ENCODE measurements around the gene CDR2.
A peak's percentile ranks its signal among the peaks of the same experiment; 100 is the strongest.
"Not testable (repeated sequence)": the region's sequence is repeated elsewhere in the genome, so short reads cannot be mapped to it uniquely, and the experiment has no call there.

Gene CDR2

DNA sequence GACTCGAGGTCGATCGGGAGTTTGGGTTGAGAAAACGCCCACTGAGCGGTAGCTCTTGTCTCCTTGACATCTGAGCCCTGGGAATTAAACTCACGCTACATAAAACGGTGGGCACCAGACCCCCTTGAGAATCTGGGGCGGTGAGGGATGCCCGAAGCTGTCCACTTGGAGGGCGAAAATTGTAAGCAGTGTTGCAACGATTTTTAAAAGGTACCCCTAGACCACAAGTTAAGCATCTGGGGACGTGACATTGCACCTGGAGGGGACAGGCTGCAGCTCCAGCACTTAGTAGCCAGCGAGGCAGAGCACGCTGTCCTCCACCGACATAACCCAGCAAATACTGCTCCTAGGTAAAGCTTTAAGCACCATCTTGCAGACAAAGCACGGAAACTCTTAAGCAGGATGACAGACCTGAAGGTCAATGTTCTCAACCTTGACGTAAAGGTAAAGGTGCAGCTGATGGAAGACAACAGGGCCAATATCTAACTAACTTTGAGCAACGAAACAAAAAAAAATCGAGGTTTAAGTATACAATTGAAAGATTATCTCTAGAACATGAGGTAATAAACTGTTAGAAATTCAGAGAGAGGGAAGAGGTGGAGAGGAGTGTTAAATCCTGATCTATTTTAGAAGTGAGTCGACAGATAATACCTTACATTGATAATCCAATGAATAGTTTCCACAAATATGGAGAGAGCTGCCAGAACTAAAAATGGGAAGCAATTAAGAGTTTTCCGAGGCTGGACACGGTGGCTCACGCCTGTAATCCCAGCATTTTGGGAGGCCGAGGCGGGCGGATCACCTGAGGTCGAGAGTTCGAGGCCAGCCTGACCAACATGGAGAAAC is 921 bp upstream of the CDR2 start:
- DNase-seq, result no peak

DNA sequence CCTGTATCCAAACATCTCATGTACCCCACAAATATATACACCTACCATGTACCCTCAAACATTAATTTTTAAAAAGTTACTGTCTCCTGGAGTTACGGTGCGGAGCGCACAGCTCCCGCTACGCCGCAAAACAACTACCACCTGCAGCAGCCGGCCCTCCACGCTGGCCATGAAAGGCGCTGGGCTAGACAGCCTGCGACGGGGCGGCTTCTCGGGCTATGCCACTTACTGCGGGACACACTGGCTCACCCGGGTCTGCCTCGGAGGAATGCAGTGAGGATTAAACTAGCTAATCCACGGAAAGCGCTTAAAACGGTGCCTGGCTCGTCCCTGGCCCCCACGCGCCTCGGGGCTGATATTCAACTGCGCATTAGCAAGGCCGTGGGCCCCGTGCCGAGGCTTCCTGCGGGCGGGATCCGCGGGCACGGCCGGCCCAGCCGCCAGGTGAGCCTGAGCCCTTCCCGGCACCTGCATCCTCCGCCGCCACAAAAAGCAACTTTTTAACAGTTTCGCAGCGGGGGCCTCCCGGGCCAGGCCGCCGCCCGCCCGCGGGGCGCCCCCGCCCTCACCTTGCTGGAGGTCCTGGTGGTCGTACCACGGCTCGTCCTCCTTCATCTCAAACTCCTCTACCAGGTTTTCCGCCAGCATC is 633 bp downstream of the CDR2 start:
- DNase-seq, result peak; percentile 18

DNA sequence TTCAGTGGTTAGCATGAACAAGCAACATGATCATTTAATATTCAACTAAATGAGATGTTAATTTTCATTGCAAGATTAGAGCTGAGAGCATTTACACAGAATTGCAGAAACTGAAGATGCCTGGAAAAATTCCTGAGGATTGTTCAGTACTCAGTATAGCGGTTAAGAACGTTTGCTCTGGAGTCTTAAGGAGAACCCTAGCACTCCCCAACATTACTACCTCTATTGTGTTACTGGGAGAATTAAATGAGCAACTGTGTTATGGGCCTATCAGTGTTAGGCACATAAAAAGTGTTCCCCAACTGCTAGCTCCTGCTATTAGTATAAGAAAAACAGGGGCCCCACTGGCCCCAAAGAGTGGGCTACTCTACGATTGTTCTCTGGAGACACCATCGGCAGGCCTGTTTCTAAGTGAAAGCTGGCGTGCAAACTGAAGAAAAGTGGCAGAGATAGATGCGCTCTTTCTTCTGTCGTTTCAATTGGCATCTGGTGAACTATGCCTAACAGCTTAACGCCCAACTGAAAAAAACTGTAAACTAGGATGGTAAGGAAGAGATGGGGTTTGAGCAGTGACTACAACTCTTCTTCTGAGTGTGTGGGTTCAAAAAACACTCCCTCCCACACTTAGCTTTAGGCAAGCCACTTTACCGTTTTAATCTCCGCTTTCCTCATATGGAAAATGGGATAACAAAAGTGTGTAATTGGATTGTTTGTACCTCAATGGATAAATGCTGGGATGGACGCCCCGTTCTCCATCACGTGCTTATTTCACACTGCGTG is 1.3 kb downstream of the CDR2 start:
- DNase-seq, result no peak

DNA sequence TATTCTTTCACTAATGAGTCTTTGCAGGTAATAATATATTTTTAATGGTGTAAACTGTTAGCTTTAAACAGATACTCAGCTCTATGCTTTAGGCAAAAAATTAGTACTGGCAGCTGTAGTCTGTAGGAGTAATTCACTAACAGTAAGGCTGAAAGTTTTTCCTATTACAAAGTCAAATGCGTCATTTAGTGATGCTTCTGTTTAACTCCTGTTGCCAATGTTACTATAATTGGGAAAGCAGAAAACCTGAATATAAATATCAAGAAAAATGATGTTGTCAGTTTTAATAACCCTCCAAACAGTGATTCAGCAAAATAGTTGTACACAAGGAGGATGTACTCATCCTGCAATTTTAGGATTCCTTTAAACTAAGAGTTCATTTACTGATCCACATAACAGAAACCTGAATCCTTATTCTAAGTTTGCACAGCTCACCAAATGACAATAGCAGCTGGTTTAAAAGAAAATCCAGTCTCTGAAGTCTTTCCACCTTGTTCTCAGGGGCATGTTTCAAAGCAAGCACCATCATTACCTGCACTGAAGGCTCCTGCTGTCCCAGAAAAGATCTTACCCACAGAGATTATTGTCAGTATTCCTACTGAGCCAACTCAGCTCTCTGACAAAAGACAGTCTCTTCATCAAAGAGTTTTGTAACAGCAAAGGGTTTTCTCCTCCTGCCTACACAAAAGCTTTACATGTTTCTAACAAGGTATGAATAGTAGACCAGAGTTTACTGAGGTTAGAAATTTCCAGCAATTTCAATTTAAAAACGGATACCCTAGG is 4.2 kb downstream of the CDR2 start:
- no peak for DNase-seq

DNA sequence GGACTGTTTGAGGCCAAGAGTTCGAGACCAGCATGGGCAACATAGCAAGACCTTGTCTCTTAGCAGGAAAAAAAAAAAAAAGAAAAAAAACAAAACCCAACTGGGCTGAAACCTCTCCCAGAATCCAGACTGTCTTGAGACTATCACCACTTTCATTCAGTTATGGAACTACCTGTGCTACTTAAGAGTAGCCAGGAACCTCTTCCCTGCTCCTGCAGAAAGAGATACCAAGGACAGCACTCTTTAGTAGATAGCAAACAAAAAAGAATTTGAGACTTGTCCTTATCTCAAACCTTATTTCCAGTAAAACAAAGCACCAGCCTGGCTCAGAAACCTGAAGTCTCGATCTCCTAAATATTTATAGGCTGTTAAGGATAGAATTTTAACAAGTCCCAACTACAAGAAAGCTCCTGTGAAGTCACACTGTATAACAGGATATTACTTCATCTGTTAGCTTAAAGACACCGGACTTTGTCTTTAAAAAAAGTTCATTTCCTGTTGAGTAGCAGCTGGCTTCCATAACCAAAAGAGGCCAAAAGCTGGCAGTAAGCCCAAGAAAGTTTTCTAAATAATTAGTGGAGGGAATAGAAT is 5.1 kb downstream of the CDR2 start:
- no peak for DNase-seq

DNA sequence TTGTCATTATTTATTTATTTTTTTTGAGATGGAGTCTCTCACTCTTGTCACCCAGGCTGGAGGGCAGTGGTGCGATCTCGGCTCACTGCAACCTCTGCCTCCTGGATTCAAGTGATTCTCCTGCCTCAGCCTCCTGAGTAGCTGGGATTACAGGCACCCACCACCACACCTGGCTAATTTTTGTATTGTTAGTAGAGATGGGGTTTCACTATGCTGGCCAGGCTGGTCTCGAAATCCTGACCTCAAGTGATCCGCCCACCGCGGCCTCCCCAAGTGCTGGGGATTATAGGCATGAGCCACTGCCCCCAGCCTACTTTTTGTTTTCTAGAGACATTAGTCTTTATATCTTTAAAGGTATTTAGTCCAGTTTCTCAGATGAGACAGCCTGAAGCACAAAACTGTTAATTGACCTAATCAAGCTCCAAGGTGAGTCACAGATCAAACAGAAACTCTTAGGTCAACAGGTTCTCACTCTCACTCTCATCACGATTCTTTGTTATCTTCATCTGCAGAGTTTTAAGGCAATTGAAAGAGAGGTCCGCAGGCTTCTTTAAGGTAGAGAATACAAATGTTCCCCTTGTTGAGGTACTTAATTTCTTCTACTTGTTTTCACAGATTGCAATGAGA is 6.1 kb downstream of the CDR2 start:
- not testable (repeated sequence) for DNase-seq

DNA sequence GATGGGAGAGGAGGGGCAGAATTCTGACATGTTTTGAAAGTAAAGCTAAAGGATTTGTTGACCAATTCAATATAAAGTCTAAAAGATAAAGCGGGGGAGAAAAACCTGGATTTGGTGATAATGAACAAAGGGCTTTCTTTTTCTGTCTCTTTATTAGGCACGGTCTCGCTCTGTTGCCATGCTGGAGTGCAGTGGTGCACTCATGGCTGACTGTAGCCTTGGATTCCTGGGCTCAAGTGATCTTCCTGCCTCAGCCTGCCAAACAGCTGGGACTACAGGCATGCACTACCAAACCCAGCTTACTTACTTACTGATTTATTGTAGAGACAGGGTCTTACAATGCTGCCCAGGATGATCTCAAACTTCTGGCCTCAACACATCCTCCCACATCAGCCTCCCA is 7.5 kb downstream of the CDR2 start:
- no peak for DNase-seq

DNA sequence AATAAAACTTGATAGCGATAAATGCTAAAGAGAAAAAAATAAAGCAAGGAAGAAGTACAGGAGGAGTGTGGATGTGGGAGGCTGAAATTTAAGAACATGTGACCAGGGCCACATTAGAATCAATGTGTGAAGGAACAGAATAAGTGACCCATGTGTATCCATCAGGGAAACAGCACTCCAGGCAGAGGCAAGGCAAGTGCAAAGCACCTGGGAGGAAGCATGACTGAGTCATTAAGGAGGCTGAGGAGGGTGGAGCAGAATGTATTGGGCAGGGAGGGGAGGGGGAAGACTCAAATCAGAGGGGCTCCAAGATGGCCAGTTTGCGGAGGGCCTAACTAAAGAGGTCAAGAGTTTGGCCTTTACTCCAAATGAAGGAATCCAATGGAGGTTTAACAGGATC is 8.0 kb downstream of the CDR2 start:
- no peak for DNase-seq

DNA sequence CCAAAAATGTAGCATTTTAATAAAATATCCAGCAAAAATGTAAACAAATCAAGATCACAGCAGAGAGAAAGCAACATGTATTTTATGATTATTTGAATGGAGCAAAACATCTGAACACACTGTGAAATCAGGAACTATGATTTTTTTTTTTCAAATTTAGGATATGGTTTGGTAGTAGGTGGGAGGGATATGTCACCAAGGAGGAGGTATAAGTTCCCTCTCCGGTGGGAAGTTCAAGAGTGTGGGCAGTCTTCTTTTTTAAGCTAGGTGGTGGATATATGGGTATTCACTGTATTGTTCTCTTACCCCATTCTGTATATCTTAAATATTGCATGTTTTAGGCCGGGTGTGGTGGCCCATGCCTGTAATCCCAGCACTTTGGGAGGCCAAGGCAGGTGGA is 10.2 kb downstream of the CDR2 start:
- DNase-seq, result no peak

DNA sequence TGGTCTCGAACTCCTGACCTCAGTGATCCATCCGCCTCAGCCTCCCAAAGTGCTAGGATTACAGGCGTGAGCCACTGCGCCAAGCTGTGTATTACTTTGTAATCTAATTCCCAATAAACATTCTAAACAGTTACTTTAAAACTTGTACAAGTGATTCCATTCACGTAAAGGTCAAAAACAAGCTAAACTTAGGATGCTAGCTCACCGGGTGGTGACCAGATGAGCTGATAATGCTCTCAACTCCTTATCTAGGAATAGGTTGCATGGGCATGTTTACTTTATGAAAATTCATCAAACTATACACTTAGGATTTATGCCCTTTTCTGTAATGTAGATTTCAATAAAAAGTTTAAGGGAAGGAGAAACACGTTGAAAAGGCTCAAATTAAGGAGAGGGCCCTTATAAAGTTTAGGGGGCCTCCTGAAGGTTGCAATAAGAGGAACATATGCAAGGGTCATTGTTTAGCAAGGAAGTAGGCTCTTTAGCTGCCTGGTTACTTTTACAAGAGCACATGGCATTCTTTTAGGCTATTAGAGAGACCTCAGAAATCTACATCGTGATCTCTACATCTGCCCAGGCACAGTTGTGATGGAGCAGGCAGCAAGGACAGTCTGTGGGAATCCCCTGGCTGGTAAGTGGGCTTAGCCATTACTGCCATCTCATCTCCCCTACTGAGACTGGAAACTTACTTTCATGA is 13.3 kb downstream of the CDR2 start:
- DNase-seq, result no peak

DNA sequence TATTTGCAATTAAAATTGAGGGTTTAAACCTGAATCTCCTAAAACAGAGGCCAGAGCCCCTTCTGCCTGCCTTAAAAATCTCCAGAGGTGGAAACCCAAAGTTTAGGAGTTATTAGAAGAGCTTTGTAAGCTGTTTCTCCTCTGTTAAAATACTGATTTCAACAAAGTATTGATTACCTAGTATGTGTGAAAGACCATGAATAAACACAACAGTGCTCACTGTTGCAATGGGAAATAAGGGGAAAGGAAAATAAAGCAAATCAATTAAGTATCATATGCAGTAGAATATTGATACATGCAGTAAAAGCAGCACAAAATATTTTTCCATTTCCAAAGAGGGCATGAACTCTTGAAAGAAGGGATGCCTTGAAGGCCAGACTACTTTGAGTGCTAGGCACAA is 14.7 kb downstream of the CDR2 start:
- DNase-seq, result no peak

DNA sequence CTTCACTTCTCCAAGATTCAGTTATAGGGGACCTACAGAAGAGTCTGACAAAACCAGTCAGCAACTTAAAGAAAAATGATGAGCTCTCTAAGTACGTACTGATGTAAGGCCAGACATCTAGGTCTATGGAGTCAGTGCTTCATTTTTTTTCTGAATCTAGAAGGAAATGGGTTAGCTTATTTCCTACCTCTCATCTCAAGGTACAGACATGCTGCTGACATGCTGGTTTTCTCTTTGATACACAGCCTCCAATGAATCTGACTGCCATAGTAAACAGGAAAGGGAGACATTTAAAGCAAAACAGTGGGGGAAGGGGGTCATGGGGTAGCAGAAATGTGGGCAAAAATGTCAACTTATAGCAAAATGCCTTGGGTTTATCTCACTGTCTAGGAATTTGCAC is 16.4 kb downstream of the CDR2 start:
- DNase-seq, result no peak

DNA sequence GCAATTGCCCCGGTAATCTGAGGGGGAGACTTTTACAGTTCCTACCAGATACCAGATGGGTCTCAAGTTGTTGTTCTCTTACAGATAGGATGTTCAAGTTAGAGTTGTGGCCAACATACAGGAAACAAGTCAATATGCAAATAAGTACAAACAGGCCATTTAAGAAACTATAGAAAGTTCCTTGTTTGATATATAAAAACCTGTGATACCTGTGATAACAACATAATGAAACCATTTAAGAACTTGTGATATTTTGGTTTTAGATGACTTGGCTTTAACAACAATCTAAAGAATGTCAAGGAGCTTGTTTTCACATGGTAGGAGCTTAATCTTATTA is 16.8 kb downstream of the CDR2 start:
- no peak for DNase-seq

DNA sequence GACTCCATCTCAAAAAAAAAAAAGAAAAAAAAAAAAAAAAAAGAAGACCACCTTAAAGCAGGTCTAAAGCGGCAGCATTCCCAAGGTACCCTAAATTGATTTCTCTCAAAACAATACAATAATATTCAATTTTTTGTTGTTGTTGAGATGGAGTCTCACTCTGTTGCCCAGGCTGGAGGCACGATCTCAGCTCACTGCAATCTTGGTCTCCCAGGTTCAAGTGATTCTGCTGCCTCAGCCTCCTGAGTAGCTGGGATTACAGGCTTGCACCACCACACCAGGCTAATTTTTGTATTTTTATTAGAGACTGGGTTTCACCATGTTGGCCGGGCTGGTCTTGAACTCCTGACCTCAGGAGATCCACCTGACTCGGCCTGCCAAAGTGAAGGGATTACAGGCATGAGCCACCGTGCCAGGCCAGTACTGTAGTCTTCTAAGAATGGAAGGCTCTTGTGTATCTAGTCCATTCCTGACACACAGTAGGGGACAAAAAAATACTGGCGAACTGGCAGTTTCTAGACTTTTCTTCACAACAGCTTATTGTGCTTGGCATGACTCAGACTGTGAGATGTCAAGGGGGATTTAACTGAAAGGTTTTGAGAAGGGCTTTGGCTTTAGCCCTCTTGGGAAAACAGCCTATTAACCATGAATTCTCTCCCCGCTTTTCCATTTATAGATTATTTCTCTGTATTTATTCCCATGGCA is 17.3 kb downstream of the CDR2 start:
- DNase-seq, result no peak

DNA sequence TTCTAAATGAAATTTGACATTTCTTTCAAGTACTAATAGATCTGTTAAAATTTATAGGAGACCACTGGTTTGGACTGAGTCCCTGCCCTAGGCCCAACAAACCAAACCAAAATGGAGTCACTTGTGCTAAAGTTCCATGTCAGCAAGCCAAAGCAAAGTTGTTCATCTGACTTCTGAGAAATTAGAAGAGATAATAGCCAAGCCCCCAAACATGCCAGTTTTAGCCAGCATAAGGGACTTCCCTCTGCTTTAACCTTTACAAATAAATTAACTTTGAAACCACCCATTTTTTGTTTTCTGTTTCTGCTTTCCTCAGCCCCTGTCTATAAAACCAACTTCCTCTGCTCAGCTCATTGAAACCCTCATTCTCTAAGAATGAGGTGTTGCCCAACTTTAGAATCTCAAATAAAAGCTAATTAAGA is 18.9 kb downstream of the CDR2 start:
- no peak for DNase-seq

DNA sequence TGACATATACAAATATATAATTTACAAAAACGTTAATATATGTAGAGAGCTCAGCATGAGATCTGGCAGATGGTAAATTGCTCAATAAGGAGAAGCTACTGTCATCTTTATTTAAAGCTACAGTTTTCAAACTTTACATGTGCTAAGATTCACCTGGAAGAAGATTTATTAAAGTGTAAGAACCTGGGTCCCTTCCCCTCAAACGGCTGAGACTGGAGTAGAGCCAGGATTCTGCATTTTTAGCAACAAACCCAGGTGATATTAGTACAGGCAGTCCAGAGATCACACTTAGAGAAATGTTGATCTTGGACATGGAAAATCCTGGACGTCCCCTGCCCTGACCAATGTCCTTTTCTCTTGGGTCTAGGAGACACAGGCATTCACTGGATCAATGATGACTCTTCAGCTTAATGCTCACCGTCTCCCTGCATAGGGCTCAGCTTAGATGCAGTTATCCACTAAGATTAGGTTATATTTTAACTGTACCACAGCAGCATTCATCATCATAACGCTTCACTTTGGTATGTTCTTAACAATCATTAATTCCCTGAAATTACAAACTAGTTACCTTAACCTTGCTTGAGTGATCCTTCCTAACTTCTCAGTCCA is 20.4 kb downstream of the CDR2 start:
- no peak for DNase-seq

DNA sequence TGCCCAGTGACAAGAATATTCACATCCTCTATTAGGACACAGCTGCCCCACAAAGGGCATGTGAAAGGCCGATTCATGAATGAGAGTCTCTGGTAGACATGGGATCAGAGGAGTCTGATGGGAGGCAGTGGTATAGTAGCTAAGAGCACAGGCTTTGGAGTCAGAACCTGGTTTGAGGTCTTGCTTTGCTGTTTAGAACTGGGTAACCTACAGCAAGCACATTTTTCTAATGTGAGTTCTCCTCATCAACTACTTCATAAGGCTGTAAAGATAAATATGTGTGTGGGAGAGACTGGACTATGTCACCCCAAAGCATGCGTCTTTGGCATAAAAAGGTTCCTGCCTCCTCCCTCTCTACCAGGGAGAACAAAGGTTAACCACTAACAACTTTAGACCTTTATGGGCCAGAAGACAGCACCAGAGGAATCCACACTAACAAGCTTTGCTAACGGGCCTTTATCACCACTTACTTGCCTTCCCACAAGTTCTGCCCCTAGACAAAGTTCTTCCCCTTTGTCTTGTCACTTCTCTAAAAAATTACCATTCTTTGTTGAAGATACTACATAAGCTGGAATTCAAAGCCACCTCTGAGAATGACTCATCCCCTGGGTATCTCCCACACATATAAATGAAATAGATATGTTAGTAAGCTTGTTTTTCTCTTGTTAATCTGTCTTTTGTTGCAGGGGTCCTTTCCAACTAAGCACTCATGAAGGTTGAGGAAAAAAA is 21.1 kb downstream of the CDR2 start:
- no peak for DNase-seq

DNA sequence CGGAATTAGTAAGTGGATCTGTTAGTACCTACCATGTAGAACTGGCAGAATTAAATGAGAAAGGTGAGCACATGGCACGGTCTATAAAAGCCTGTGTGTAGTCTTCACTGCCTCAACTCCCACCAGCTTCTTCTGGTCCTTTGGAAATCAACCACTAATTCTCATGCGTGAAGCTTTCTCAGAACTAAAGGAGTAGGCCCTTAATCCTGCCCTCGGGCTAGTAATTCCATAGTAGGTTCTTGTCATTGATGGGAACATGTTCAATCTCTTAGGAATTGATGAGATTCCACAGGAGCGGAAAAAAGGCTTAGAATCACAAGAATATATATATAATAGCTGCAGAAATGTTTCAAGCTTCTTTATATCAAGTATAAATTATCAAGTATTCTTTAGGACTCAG is 21.7 kb downstream of the CDR2 start:
- DNase-seq, result no peak

DNA sequence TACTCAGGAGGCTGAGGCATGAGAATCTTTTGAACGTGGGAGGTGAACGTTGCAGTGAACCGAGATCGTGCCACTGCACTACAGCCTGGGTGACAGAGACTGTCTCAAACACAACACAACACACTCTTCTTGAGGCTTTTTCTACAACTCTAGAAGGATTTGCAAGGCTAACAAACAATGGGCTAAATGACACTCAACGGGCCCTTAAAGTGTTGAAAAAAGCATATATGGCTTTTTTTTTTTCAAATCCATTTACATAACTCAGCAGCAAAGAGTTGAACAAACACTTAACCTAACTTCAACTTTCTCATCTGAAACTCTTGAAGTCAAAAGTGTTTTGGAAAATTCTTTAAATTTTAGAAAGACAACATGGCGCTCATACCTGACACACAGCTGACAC is 22.3 kb downstream of the CDR2 start:
- no peak for DNase-seq

DNA sequence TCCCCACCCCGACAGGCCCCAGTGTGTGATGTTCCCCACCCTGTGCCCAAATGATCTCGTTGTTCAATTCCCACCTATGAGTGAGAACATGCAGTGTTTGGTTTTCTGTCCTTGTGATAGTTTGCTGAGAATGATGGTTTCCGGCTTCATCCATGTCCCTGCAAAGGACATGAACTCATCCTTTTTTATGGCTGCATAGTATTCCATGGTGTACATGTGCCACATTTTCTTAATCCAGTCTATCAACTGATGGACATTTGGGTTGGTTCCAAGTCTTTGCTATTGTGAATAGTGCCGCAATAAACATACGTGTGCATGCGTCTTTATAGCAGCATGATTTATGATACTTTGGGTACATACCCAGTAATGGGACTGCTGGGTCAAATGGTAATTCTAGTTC is 23.4 kb downstream of the CDR2 start:
- not testable (repeated sequence) for DNase-seq

Measured in activated CD4-positive, alpha-beta T cell treated with anti-CD3 and anti-CD28 coated beads for 1 hour (primary cell).